Measurements from ENCODE around the gene TUNAR. TPM values are rescaled to one million over a fixed set of nuclear protein-coding genes. Genes with fewer than 3 reads are reported as not detected.

The TUNAR gene
- total and polyA plus RNA-seq, 9 of the 15 experiments (the other 6 are each of a cell fraction or from before 2014, with no cell fraction given), result not detected

DNA sequence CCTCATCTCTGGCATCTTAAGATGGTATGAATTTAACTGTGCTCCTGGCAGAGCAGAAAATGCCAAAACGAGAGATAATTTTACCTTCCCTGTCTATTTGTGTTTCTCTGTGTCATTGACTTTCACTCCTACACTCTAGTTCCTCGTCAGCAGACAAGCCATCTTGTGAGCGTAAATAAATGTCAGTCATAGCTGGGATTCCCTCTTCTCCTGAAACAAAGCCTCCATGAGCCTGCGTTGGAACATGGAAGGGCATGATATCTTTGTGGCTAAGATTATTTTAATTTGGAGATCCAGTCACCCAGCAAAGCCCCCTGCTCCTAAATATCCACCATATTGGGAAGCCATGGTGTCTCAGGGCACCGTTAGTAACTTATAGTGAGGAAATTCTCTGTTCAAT is 37.8 kb upstream of the TUNAR start:
- no peak for ATAC-seq
- Histone ChIP-seq H4K20me1 (replicated peaks; ENCODE audit: control insufficient read depth, insufficient read depth, low read length) (no peaks in the 10 kb centered on the region), H3K4me1 (replicated peaks in 1 of 2; ENCODE audit: control insufficient read depth in 2 of 2, insufficient read depth in 2 of 2, low read length in 2 of 2) (no peaks in the 10 kb centered on the region), H3K4me3 (no peak overlapping the region), H3K36me3 (ENCODE audit: control insufficient read depth, insufficient read depth, low read length) (no peaks in the 10 kb centered on the region), H3K27ac (ENCODE audit: extremely low read depth, low read depth, low read length) (no peak overlapping the region), H3K27me3 (ENCODE audit: control insufficient read depth in 2 of 2, insufficient read depth in 2 of 2, low read length in 2 of 2) (no peaks in the 10 kb centered on the region), H3K9me3 (replicated peaks; ENCODE audit: control insufficient read depth, insufficient read depth, low read depth, low read length) (no peaks in the 10 kb centered on the region), H3K4me2 (ENCODE audit: insufficient read depth, low read length) (no peak overlapping the region), H3K79me2 (ENCODE audit: control insufficient read depth, insufficient read depth, low read length) (no peaks in the 10 kb centered on the region), H2AFZ (ENCODE audit: low read depth, low read length) (no peak overlapping the region), H3K9ac (ENCODE audit: insufficient read depth in 1 of 2, low read depth in 2 of 2, low read length in 2 of 2) (no peak overlapping the region), H3K9me1 (ENCODE audit: control insufficient read depth, insufficient read depth, low read length) (no peaks in the 10 kb centered on the region)
- in situ Hi-C loops (cut with MboI) (no loop called here), intact Hi-C loops (cut with micrococcal nuclease) (no loop called here)
- no peak for FAIRE-seq
- CTCF ChIA-PET (ENCODE audit: low intra/inter-chr PET ratio), result no interaction called here
- no TSS peak for BruUV-seq (replicated peaks)
- TF ChIP-seq, protein P1, sequence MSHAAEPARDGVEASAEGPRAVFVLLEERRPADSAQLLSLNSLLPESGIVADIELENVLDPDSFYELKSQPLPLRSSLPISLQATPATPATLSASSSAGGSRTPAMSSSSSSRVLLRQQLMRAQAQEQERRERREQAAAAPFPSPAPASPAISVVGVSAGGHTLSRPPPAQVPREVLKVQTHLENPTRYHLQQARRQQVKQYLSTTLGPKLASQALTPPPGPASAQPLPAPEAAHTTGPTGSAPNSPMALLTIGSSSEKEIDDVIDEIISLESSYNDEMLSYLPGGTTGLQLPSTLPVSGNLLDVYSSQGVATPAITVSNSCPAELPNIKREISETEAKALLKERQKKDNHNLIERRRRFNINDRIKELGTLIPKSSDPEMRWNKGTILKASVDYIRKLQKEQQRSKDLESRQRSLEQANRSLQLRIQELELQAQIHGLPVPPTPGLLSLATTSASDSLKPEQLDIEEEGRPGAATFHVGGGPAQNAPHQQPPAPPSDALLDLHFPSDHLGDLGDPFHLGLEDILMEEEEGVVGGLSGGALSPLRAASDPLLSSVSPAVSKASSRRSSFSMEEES (CRISPR knock-in tag; IDR thresholded peaks at IDR 0.05), result no peak
- TF ChIP-seq, protein P2, sequence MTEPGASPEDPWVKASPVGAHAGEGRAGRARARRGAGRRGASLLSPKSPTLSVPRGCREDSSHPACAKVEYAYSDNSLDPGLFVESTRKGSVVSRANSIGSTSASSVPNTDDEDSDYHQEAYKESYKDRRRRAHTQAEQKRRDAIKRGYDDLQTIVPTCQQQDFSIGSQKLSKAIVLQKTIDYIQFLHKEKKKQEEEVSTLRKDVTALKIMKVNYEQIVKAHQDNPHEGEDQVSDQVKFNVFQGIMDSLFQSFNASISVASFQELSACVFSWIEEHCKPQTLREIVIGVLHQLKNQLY (CRISPR knock-in tag; conservative IDR thresholded peaks at IDR 0.05), result no peak
- TF ChIP-seq, protein P3, sequence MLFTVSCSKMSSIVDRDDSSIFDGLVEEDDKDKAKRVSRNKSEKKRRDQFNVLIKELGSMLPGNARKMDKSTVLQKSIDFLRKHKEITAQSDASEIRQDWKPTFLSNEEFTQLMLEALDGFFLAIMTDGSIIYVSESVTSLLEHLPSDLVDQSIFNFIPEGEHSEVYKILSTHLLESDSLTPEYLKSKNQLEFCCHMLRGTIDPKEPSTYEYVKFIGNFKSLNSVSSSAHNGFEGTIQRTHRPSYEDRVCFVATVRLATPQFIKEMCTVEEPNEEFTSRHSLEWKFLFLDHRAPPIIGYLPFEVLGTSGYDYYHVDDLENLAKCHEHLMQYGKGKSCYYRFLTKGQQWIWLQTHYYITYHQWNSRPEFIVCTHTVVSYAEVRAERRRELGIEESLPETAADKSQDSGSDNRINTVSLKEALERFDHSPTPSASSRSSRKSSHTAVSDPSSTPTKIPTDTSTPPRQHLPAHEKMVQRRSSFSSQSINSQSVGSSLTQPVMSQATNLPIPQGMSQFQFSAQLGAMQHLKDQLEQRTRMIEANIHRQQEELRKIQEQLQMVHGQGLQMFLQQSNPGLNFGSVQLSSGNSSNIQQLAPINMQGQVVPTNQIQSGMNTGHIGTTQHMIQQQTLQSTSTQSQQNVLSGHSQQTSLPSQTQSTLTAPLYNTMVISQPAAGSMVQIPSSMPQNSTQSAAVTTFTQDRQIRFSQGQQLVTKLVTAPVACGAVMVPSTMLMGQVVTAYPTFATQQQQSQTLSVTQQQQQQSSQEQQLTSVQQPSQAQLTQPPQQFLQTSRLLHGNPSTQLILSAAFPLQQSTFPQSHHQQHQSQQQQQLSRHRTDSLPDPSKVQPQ (CRISPR knock-in tag; IDR thresholded peaks at IDR 0.05; ENCODE audit: borderline replicate concordance), result no peak
- TF ChIP-seq ZNF347 (CRISPR knock-in tag; IDR thresholded peaks at IDR 0.05; ENCODE audit: low read depth) (no peak), ZNF174 (CRISPR knock-in tag; IDR thresholded peaks at IDR 0.05) (no peak)
- POLR2A ChIA-PET, result no interaction called here
- DNase-seq (ENCODE audit: extremely low read depth in 1 of 4, low spot score in 3 of 4), result no peak
- 0% methylated on average over 5 of the region's 5 CpGs for WGBS (ENCODE audit: insufficient coverage, low coverage, missing lambda C conversion rate)
